GM18517 (cell line): ENCODE measurements around the gene MGP.

Experiments used
- ATAC-seq: cut with Tn5 transposase; IDR thresholded peaks from one replicate; pipeline ENCODE4 v1.9.1; 2021; ENCODE audit warnings: mild to moderate bottlenecking, moderate library complexity; ENCODE audit not compliant: unreplicated experiment

Gene MGP

DNA sequence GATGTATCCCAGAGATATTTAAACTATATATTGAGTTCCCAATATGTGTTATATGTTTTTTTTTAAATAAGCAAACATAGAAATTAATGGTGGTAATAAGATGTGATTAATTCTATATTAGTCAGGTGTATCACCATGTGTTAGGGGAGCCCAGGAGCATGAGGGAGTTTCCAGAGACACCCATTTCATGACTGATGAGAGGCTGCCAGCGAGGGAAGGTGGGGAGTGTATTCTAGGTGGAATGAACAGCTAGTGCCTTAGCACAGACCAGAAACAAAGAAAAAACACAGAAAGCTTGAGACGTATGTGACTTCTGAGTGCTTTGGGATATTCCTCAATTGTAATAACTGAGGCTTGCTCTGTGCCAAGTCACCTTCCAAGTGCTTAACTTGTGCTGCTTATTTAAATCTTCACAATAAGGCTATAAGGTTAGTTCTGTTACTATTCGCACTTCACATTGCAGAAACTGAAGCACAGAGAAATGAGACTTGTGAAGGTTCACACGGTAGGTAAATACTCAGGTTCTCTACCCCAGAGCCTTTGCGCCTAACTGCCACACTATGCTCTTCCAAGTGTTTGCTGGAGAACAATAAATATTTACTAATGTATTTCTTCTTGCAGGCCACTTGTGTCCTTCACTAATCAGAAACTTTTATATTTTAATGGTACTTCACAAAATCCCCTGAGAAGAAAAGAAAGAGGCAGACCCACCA is 17.9 kb upstream of the MGP start:
- no peak for ATAC-seq

DNA sequence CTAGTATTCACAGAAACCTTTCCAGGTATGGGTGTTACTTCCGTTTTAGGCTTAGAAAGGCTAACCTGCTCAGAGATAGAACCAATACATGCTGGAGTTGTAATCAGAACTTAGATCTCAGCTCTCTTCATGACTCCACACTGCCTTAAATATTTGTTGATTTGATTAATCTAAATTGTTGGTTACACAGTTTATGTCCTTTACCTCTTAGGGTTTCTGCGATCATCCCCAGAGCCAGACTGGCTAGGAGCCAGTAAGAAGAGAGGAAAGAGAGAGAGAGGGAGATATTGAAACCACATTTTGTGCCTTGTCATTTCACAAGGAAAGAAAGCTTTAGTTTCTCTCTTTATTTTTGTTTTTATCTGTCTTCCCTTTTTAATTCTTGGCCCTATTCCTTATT is 16.8 kb upstream of the MGP start:
- ATAC-seq, result no peak

DNA sequence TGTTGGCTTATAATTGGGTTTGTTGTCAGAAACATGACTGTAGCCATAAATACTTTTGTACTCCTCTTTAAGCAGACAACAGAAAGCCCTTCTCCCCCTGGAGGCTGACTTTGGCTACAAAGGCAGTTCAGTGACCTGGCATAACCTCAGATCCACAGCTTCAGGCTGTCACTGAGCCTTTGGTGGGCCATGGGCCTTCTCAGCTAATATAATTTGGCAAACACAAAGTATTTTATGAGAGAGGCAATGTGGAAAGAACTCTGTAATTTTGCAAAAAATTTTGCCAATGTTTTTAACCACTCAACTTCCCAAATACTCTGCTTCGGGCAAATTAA is 15.5 kb upstream of the MGP start:
- ATAC-seq, result no peak

DNA sequence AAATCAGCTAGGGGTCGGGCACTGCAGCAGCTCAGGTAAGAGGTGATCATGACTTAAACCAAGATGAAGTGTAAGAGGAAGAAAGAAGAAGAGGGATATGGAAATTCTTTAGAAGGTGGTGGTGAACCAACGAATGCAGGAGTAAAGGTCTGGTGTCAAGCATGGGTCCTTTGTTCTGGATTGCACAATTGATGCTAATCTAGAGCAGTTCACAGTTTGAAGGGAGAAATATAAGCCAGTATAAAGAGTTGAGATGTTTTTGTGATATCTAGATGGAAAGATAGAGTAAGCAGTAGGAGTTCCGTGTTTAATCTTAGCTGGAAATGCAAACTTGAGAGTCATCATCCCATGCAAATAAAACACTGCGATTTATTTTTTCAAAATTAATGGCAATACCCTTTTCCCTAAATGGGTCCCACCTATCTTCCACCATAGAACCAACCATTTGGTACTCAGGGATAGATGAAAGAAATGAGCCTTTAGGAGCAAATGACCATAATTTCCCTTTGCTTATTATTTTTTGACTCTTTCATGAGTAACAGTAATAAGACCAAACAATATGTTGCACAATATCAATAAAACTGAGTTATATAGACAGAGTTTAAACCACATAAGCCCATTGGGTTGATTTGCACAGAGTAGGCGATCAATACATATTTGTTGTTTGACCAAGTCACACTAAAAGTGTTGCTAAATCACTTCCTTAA is 15.0 kb upstream of the MGP start:
- ATAC-seq, result no peak

DNA sequence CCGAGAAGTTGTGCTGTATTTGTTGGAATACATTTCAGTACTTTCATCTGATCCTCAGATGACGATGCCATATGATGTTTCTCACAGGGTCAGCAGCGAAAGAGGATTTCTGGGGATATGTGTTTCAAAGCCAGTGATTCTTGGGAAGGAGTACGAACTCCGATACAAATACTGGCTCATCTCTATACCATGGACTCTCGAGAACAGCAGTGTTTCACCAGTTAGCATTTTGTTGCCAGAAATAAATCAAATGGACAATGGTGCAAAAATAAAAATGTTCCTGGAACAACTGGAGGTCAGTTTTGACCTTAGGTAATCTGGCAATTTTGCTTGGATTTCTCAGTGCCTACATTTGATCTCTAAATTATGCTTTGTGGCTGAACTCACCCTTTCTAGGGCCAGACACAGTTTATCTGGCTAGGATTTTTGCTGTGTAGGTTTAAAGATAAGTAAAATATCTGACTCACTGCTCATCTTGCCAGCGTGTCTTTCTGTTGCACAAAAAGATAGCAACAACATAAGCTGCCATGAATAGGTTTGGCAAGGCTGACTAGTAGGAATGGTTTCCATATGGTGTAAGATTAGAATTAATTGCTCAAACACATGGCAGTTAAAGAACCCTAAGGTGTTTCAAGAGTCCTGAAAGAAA is 11.0 kb upstream of the MGP start:
- ATAC-seq, result no peak

DNA sequence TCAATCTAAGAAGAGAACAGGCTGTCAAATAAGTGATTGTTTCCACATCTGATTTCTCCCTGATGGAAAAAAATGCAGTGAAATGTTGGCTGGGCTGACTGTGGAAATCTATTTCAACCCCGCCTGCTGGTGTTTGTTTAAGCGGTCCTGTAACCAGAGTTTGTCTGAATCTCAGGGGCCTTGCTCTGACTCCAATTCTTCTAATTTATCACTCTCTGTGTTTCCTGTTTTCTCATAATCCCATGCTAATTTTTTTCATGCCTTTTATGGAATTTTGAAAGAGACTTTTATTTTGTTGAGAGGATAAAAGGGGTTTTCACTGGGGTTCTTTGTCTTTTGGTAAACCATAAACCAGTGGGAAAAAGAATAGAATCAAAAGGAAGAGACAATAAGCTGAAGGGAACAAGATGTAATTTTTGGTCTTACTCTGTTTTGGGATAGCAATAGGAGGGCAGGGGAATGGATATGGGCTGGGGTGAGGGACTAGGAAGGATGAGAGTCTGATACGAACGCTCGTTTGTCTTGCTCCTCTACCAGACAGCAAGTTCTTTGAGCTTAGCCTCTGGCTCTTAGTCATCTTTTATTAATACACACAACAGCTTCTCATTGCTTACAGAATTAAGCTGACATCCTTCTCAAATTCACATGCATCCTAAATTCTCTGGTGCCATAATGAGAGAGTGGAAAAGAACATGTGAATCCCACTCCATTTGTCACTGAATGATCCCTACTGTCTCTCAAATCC is 8.0 kb upstream of the MGP start:
- no peak for ATAC-seq

DNA sequence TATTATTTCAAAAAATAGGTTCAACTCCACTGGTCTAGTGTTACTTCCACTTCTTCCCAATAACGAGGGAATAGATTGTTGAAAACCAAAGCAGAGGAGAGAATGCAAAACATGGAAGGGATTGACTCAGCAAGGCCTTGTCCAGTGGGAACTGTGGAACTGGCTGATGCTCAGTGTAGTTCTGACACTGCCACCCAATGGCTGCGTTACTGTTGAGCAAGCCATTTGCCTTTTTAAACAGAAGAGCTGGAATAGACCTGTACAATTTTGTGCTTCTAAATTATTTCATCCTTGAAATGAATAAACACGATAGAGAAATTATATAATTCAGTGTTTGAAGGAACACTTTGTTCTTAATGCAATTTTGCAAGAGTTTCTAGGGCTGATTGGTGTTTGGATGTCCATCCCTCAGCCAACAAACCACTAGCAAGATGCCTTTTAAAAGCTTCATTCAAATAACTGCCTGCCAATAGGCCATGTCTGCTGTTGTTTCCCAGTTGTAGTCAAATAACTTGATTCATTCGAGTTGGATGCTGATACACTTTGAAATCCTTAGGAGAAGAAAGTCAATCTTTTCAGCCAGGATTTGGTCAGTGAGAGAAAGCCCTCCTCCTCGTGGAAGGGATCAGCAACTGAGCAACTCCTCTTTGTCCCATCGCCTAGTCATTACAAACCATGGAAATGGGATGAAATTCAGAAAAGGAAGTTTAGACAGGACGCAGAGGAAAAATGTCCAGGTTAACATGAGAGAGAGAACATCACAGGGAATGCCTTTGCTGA is 7.3 kb upstream of the MGP start:
- ATAC-seq, result no peak

DNA sequence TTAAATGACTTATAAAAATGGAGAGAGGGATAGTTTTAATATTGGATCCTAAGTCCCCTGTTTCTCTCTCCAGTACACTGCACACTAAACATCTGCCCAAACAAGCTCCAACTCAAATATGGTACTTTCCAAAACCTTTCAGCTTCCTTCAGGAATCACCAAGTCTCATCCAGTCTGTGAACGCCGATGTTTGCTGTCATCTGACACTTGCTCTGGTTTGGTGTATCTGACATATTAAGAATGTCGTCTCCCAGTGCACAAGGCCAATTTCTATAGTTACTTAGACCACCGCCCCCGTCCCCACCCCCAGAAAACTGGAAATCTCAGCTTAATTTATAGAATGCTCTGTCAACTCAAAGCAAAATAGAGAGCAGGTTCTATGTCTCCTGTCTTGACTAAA is 5.0 kb upstream of the MGP start:
- ATAC-seq, result no peak

DNA sequence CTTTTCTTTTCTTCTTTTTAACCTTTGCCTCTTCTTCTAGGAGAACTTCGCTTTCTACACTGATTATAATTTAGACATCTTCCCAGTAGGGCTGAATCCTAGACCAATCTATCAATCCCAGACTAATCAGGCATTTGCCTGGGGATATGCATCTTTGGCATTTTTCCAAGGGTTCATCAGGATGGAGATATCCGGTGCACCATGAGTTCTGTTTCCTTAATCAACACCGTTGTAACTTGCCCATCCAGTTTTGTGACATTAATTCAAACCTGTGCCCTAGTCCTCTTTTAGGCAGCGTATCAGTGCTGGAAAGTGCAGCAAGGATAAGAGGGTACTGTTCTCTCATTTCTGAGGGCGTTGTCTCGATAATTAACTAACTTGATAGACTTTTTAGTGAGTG is 617 bp upstream of the MGP start:
- ATAC-seq, result no peak

DNA sequence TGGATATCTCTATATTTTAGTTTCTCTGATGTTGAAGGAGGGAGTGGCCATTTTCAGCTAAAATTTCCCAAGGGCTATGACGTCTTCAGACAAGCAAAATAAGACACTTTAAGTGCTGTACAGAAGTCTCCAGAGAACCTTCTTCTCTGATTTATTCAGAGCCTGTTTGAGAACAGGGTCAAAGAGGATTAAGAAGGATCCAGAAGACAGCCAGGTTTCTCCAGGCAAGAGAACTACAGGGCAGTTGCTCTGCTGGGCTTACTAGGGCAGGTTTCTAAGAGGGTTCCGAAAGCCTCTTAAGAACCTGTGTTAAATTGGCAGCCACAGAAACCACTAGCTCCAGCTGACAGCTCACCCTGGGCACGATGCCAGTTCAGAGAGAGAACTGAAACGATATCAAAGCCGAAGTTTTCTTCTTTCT is 1.2 kb downstream of the MGP start:
- peak; percentile 98 for ATAC-seq

DNA sequence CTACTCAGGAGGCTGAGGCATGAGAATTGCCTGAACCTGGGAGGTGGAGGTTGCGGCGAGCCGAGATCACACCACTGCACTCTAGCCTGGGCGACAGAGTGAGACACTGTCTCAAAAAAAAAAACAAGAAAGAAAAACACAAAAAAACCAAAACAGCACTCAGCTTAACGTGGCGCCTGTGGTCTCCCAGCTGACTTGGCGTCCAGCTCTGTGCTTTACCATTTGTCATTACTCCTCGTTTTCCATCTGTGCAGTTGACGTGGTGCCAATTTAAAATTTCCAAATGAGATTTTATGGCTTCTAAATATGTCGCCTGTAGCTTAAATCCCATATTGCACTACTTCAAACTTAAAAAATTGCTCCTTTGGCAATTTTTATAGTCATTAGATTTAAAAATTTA is 2.0 kb downstream of the MGP start:
- no peak for ATAC-seq

DNA sequence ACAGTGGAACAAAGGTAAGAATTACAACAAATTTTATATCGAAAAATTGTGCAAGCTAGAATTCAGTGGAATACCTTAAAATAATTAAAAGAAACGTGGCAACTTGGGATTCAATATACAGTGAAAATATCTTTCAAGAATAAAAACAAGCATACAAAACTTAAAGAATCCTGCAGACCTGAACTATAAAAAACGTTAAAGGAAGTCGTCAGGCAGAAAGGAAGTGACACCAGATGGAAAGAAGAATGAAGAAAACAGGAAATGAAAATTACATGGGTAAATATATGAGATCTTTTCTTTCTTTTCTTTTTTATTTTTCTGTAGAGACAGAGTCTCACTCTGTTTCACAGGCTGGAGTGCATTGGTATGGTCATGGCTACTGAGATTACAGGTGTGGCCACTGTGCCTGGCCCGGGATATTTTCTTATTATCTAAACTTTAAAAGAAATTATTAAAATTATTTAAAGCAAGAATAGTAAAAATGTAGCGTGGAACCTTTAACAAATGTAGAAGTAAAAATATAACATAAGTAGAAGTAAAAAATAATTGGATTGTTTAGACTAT is 4.7 kb downstream of the MGP start:
- ATAC-seq, result no peak

DNA sequence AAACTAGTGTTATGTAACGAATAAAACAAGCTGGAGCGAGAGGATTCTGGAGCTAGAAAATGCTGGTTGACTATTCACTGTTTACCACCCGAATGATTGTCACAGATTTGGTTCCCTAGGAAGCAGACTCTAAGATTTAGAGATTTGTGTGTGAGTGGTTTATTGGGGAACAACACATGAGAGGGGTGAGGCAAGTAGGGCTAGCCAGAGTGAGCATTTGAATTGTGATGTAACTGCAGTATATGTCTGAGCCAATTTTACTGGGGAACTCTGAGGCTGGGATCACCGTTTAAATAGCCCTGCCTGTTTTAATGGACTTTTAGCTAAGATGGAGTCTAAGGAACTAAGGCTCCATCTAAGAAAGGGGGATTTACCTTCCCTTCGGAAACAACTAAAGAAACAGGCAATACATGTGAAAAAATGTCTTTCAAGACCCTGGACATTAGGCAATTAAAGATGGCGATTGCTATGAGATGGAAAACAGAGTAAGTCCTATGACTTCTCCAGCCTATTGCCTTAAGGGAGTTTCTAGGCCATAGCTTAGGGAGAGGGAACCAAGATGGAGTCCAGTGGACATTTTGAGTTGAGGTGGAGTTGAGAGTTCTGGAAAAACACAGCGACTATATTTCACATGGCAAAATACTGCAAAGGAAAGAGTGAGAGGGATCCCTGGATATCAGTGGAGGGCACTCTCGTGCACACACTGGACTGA is 6.3 kb downstream of the MGP start:
- no peak for ATAC-seq

DNA sequence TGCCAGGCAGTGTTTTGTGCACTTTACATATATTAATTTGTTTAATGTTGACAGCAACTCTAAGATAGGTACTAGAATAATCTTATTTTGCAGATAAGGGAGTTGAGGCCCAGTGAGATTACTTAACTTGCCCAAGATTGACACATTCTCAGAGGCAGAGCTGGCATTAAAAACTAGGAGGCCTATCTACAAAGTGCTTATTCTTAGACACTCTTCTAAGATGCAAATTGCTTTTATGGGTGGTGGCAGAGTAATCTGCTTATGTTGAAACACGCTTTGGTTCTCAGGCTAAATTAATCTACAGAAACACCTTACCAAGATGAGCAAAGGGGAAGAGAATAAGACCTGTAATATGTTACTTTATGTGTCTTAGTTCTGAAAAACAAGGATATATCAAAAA is 7.2 kb downstream of the MGP start:
- no peak for ATAC-seq

DNA sequence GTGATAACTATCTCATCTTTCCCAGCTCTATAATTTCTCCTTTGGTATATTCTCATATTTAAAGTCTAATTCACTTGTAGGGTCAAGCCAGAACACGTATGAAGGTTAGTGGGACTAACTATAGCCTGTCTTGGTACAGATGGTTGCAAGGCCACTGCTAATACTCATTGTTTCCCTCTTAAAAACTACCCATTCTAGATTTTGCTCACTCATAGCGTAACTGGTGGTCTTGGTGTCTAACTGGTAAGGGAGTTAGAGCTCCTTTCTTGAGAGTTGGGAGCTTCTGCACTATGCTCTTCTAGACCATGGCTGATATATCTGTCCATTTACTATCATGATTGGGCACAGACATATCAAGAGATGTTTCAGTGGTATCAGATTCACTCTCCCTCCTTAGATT is 8.8 kb downstream of the MGP start:
- ATAC-seq, result no peak

DNA sequence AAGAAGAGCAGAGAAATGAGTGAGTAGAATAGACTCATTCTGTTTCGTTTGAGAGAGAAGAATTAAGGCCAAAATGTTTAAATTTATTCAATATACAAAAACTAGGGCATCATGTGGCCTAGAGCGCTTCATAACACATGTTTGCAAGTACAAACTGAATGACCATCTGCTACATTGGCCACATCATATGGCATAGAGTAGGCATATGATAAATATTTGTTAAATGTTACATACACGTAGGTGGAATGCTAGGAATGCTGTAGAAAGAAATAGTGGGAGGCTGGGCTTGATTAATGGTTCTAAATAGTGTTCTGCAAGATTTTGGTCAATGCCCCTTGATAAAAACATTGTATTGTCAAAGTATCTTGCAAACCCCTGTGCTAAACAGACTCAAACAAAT is 10.8 kb downstream of the MGP start:
- ATAC-seq, result no peak

DNA sequence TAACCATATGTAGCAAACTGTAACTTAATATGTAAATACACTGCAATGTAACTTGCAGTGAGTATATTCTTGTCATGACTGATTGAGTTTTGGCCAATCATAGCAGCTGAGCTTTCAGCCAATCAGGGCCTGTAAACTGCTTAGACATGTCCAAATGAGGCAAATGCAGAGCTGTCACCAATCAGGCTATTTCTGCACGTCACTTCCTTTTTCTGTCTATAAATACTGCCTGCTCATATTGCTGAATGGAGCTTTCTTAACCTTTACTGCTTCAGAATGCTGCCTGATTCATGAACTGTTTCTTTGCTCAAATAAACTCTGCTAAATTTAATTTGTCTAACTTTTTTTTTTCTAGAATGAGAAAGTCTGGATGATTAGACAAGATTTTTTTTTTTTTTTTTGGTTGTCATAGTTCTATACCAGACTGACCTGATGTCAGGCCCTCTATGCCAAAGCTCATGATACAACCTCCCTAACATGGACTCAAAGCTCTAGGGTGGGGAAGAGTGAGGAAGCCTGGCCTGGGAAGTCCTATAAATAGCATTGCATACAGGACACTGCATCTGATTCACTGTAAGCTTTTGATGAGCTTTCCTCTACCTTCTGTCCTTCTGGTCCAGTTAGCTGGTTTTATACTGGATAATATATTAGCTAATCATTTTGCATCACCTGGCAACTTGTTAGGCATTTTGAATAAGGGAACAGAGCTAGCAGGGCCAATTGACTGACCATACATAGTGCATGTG is 12.0 kb downstream of the MGP start:
- no peak for ATAC-seq

DNA sequence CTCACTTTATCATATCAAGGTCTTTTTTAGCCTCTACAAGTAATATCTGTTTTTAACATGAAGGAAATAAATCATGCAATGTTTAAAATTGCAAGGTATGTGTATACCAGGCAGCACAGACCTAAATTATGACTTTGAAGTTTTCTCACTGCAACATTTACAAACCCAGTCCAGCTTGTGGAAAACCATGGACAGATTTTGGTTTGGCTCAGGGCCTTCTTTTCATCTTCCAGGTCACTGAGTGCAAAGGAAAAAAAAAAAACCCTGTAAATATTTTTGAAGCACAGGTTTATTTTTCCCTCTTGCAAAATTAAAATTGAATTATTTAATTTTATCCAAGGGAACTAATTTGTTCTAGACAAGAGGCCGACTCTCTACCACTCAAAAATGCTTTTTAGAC is 13.8 kb downstream of the MGP start:
- no peak for ATAC-seq

DNA sequence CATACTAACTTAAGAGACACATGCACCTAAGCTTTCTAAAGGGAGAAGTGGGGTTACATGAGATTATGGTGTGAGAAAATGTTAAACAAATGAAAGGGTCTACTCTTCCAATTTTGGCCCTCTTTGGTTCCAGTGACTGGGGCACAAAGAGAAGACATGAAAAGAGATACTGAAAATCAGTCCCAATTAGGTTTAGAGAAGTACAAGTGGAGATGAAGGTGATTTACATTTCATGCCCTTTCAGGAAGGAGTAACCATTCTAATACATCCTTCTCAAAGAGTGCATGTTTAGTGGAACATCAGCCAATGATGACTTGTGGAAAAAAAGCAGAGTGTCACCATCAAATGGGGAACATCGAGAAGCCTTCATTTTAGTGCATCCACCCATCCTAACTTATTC is 14.4 kb downstream of the MGP start:
- ATAC-seq, result no peak
